HG03565 (cell line): Measurements from ENCODE around the gene ZDHHC18.
A peak's percentile ranks its signal among the peaks of the same experiment; 100 is the strongest.

Experiments used
- ATAC-seq: cut with Tn5 transposase; IDR thresholded peaks from one replicate; pipeline ENCODE4 v1.9.1; 2021; ENCODE audit warnings: mild to moderate bottlenecking, moderate library complexity; ENCODE audit not compliant: unreplicated experiment

ZDHHC18 gene

DNA sequence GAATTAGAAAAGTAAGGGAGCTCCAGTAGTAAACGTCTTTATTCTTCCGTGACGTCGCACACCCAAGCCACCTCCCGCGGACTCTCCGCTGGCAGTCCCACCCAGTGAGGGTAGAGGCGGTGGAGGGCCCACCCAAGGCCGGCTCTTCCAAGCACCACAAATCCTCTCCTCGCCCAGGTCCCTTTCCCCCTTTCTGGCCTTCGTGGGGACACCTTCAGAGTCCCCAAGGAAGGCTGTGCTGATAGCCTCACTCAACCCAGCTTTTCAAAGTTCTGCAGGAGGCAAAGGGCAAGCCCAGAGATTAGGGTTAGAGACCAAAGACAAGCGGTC is 63.9 kb downstream of the ZDHHC18 start:
- peak; percentile 10 for ATAC-seq

DNA sequence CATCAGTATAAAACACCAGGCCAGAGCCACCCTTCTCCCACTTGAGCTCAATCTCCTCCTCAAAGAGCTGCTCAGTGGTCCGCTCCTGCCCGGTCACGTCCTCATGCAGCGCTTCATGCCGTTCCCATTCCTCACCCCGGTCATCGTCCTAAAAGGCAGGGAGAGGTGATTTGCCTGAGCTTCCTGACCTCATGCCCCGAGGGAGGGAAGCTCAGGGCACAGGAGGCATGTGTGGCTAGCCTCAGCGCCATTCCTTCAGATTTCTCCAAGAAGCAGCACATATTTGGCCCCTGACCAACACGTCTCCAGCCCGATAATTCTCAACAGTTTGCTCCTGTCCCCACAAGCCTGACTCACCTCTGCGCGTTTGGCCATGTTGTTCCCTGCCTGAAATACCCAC is 67.8 kb downstream of the ZDHHC18 start:
- ATAC-seq = no peak

DNA sequence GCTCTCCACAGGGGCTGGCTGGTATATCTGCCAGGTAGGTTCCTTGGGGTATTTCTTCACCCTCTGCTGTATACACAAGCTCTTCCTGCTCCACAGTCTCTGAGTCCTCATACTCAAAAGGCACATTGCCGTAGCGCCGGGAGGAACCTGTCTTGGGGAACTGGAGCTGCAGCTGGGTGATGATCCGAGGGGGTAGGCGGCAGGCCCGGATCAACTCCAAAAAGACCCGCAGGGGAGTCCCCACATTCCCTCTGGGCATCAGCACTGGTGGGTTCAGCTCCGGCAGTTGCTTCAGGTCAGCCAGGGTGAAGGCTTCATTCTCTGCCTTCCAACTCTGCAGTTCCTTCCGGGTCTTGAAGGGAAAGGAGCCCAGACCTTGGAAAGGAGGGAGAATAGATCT is 70.9 kb downstream of the ZDHHC18 start:
- no peak for ATAC-seq

DNA sequence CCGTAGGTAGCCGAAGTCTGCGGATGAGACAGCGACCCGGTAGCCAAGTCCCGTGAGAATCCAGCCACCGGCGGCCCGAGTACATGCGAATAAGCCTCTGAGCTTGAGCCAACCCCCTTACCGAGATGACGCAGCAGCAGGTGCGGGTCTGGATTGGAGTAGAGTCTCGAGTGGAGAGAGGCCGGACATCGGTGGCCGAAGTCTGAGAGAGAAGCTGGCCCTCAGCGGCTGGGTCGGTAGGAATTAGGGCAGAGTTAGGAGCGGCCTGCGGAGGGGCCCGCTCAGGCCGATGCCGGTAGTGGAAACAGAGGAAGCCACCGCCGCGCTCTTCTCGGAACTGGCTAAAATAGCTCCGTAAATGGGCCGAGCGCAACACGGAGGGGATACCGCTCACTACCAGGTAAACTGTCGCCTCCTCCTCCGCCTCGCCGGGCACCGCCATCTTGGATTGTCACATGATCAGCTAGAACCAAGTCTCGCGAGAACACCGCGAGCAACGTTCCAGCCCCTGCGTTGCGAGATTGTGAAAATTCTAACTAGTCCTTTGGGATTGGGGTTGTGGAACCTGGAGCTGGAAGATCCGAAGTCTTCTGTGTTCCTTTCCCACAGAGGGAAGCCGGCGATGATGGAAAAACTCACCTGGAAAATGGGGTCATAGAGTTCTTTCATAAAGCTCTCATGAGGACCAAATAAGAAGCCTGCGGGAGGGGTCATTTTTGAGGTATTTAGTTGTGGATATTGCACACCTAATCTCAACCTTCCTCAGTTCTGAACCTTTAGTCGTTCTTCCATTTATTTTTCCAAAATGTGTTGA is 73.7 kb downstream of the ZDHHC18 start, which contains the start of gene GPATCH3:
GPATCH3 (minus strand) TSS at position 467 of the 814 bp plus-strand sequence; CDS start at position 442, 25 bp downstream.
- peak; percentile 74 for ATAC-seq

DNA sequence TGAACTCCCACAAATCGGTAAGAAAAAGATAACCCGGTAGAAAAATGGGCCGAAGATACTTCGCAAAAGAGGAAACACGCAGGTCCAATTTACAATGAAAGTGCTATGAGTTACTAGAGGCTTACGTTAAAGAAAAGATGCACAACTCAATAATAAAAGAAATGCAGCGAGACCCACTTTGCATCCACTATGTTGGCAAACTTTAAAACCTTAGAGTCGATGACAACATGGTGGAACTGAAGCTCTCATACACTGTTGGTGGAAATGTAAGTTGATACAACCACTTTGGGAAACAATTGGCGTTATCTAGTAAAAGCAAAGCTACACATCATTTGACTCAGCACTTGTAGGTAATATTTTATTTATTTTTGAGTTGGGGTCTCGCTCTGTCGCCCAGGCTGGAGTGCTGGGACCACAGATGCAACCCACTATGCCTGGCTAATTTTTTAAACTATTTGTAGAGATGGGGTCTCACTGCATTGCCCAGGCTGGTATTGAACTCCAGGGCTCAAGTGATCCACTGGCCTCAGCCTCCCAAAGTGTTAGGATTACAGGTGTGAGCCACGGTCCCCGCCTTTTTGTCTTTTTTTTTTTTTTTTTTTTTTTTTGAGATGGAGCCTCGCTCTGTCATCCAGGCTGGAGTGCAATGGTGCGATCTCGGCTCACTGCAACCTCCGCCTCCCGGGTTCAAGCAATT is 74.5 kb downstream of the ZDHHC18 start:
- ATAC-seq = no peak
